CD4-positive, alpha-beta memory T cell (primary cell): ENCODE data around the gene CASTOR1. TPM values are rescaled to one million over a fixed set of nuclear protein-coding genes. Genes with fewer than 3 reads are reported as not detected.

Source experiments
- CTCF ChIA-PET: fragments of 350-600 bp; sonication (Branson Sonifier 250); formaldehyde crosslinking; loops from one replicate; lab custom pipeline; 2021; ENCODE audit warnings: inconsistent platforms; ENCODE audit not compliant: partially characterized antibody; lab: Charles Lee
- POLR2A ChIA-PET: fragments of 350-600 bp; sonication (Branson Sonifier 250); formaldehyde crosslinking; loops from one replicate; lab custom pipeline; 2021; ENCODE audit not compliant: partially characterized antibody; lab: Charles Lee
- DNase-seq, 5 donors: peaks; one replicate each; pipeline versions ENCODE4 v3.0.0 to v3.0.0-alpha.2; 2020 to 2022; ENCODE audit warnings: mixed read lengths in 1 of 5
- H3K27ac ChIP-seq: one replicate; pipeline ENCODE4 v1.7.0; 2013; ENCODE audit warnings: low read depth, low read length
- H3K27me3 ChIP-seq: 2 replicates; pipeline ENCODE4 v1.7.0; 2013; ENCODE audit warnings: mild to moderate bottlenecking, low read length, moderate library complexity; ENCODE audit not compliant: insufficient read depth
- H3K36me3 ChIP-seq: 2 replicates; pipeline ENCODE4 v1.7.0; 2013; ENCODE audit warnings: mild to moderate bottlenecking, low read length, moderate library complexity; ENCODE audit not compliant: insufficient read depth
- H3K4me1 ChIP-seq: 2 replicates; pipeline ENCODE4 v1.7.0; 2013; ENCODE audit warnings: mild to moderate bottlenecking, low read length, moderate library complexity; ENCODE audit not compliant: insufficient read depth
- H3K4me3 ChIP-seq, 2 donors: one replicate each; pipeline ENCODE4 v1.7.0; 2013; ENCODE audit warnings: low read length in 2 of 2, mild to moderate bottlenecking in 1 of 2
- H3K9me3 ChIP-seq, 2 donors: one replicate each; pipeline ENCODE4 v1.7.0; 2013; ENCODE audit warnings: low read length in 2 of 2, control low read depth in 1 of 2; ENCODE audit not compliant: control insufficient read depth in 1 of 2
- H3K27ac Mint-ChIP-seq, 7 donors: one replicate each; pipeline ENCODE4 v1.8.0; 2020 to 2021; ENCODE audit warnings: mixed read lengths in 7 of 7, mild to moderate bottlenecking in 6 of 7, inconsistent platforms in 3 of 7, moderate library complexity in 3 of 7
- H3K27me3 Mint-ChIP-seq, 2 donors: one replicate each; pipeline ENCODE4 v1.8.0; 2020 to 2021; ENCODE audit warnings: mixed read lengths in 2 of 2
- H3K36me3 Mint-ChIP-seq, 2 donors: one replicate each; pipeline ENCODE4 v1.8.0; 2020 to 2021; ENCODE audit warnings: mixed read lengths in 2 of 2, inconsistent platforms in 1 of 2, mild to moderate bottlenecking in 1 of 2
- H3K4me1 Mint-ChIP-seq, 4 donors: one replicate each; pipeline ENCODE4 v1.8.0; 2020 to 2021; ENCODE audit warnings: mixed read lengths in 4 of 4, mild to moderate bottlenecking in 1 of 4
- H3K4me3 Mint-ChIP-seq, 8 donors: one replicate each; pipeline ENCODE4 v1.8.0; 2020 to 2021; ENCODE audit warnings: mixed read lengths in 8 of 8, mild to moderate bottlenecking in 7 of 8, moderate library complexity in 6 of 8, inconsistent platforms in 3 of 8
- H3K9me3 Mint-ChIP-seq, 8 donors: one replicate each; pipeline ENCODE4 v1.8.0; 2020 to 2021; ENCODE audit warnings: mixed read lengths in 8 of 8, mild to moderate bottlenecking in 5 of 8, inconsistent platforms in 3 of 8, moderate library complexity in 1 of 8
- intact Hi-C: fragments of 100-400 bp; cut with micrococcal nuclease; formaldehyde crosslinking; loops from one replicate; pipeline ENCODE4 v1.15.1; 2023
- polyA plus RNA-seq, 2 donors: library from polyadenylated mRNA; unstranded; fragments of 300-500 nt; fragmentation: Illumina TruSeq; gene quantifications; one replicate each; pipeline ENCODE4 v1.2.3, GENCODE V29; 2021
- total RNA-seq, 2 experiments: library from RNA; stranded (reverse); gene quantifications; one replicate each; pipeline ENCODE4 v1.2.3, GENCODE V29; 2021

CASTOR1 gene
- total and polyA plus RNA-seq, 4 experiments from 2014 or later, result 11.3 to 17.5 (median 14.3) TPM

DNA sequence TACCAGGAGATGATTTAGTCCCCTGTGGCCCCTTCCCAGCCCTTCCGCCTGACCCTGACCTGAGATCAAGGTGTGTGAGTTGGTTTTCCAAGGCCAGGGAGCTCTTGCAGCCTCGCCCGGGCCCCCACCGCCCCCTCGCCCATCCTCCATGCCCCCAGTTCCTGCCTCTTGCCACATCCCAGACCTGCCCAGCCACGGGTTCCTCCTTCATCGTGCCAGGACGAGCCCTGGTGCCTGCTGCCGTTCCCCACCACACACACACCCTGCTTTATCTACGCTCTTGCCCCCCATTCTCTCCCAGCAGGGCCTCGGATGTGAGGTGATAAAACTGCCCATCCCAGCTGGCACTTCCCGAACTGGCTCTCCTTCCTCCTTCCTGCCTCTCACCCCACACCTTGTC, 41.3 kb downstream of the CASTOR1 start:
- DNase-seq, result peak in 1 of 5 donors; percentile 10
- H3K36me3 ChIP-seq, result no peaks in the 10 kb centered on the region
- no peak overlapping the region for H3K27ac ChIP-seq
- Mint-ChIP-seq H3K27ac (peak overlapping the region in 1 of 7 donors; percentile 9), H3K4me1 (peaks cover 35 to 67% (median 46%) of the 10 kb centered on the region in 4 donors), H3K27me3 (peaks cover 2 to 8% of the 10 kb centered on the region in 2 donors), H3K9me3 (no peaks in the 10 kb centered on the region), H3K4me3 (peak overlapping the region in 3 of 8 donors; percentile 14 to 82 (median 62)), H3K36me3 (no peaks in the 10 kb centered on the region)
- H3K4me3 ChIP-seq, result no peak overlapping the region
- intact Hi-C loops, result loop anchor here (5.0 kb wide), 1 partner anchor 51 kb away; no protein-coding TSS in a partner anchor
- H3K9me3 ChIP-seq, result no peaks in the 10 kb centered on the region
- H3K27me3 ChIP-seq, result no peaks in the 10 kb centered on the region
- H3K4me1 ChIP-seq, result peaks cover 48% of the 10 kb centered on the region
- POLR2A ChIA-PET, result interaction anchor here (1.4 kb wide), 1 partner anchor 24 kb away, joined by 3 read pairs; no protein-coding TSS in a partner anchor
- CTCF ChIA-PET, result interaction anchor here (1.1 kb wide), 1 partner anchor 13 kb away, joined by 3 read pairs; no protein-coding TSS in a partner anchor

DNA sequence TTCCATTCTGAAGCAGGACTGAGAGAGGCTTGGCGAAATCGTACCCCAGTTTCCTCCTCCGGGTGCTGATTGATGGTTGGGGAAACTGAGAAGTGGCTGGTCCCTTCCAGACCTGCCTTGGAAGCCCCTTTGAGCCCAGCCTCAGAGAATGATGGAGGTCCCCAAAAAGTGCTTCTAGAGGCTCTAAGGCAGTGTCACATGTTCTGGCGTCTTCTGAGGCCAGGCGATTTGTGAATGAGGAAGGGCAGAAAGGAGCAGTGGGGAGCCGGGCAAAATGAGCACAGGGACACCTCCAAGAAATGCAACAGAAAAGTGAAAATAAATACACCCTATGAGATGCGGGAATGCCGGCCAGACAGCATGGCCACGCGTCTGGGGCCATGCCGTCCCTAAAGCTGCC, 41.7 kb downstream of the CASTOR1 start:
- H3K4me3 ChIP-seq, result no peak overlapping the region
- intact Hi-C loops, result loop anchor here (5.0 kb wide), 1 partner anchor 50 kb away; no protein-coding TSS in a partner anchor
- no peaks in the 10 kb centered on the region for H3K9me3 ChIP-seq
- peaks cover 44% of the 10 kb centered on the region for H3K4me1 ChIP-seq
- POLR2A ChIA-PET, result no interaction called here
- H3K27me3 ChIP-seq, result no peaks in the 10 kb centered on the region
- Mint-ChIP-seq H3K4me1 (peaks cover 31 to 67% (median 43%) of the 10 kb centered on the region in 4 donors), H3K9me3 (no peaks in the 10 kb centered on the region), H3K27me3 (peaks cover 2 to 8% of the 10 kb centered on the region in 2 donors), H3K36me3 (no peaks in the 10 kb centered on the region), H3K4me3 (peak overlapping the region in 3 of 8 donors; percentile 20 to 27 (median 25)), H3K27ac (no peak overlapping the region)
- CTCF ChIA-PET, result interaction anchor here (1.1 kb wide), 1 partner anchor 13 kb away, joined by 3 read pairs; no protein-coding TSS in a partner anchor
- H3K36me3 ChIP-seq, result no peaks in the 10 kb centered on the region
- peak in 1 of 5 donors; percentile 13 for DNase-seq
- no peak overlapping the region for H3K27ac ChIP-seq

DNA sequence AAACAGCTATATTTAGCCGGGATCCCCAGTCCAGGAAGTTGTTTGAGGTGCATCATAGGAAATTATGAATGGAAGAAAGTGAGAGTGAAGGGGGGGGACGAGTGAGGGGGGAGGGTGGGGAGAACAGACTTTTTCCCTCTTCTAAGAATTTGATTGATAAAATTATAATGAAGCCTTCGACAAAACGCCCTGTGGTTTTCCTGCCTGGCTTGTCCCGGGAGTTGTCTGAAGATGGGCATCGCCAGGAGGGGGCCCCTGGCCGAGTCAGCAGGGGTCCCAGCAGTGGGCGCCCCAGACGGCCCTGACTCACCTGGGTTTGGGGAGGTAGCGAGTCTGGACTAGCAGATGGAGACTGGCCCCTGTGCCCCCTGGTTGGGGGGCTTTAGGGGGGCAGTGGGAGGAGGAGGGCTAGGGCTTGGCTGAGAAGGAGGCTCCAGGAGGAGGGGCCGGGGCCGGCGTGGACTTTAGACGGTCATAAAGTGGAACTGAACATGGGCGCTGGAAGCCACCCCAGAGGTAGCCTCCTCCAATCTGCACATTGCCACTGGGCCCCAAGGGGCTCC, 42.4 kb downstream of the CASTOR1 start:
- peak overlapping the region in 3 of 7 donors; percentile 42 to 80 (median 45) for H3K27ac Mint-ChIP-seq
- peak overlapping the region; percentile 67 to 90 (median 78) for H3K4me3 Mint-ChIP-seq
- POLR2A ChIA-PET, result no interaction called here
- CTCF ChIA-PET, result interaction anchor here (0.5 to 1.5 kb wide), 4 partner anchors 8 to 675 kb away, joined by 3 to 6 read pairs (median 3); no protein-coding TSS in a partner anchor
- H3K36me3 Mint-ChIP-seq, result no peaks in the 10 kb centered on the region
- peaks cover 30 to 66% (median 42%) of the 10 kb centered on the region in 4 donors for H3K4me1 Mint-ChIP-seq
- H3K9me3 Mint-ChIP-seq, result no peaks in the 10 kb centered on the region
- H3K27me3 Mint-ChIP-seq, result peaks cover 2 to 8% of the 10 kb centered on the region in 2 donors
- intact Hi-C loops, result loop anchor here (1.0 to 5.0 kb wide), 2 partner anchors 50 to 139 kb away; no protein-coding TSS in a partner anchor
- peak in 1 of 5 donors; percentile 29 for DNase-seq
- H3K9me3 ChIP-seq, result no peaks in the 10 kb centered on the region
- H3K27me3 ChIP-seq, result no peaks in the 10 kb centered on the region
- peaks cover 43% of the 10 kb centered on the region for H3K4me1 ChIP-seq
- H3K27ac ChIP-seq, result no peak overlapping the region
- H3K4me3 ChIP-seq, result peak overlapping the region; percentile 17 to 69
- H3K36me3 ChIP-seq, result no peaks in the 10 kb centered on the region

DNA sequence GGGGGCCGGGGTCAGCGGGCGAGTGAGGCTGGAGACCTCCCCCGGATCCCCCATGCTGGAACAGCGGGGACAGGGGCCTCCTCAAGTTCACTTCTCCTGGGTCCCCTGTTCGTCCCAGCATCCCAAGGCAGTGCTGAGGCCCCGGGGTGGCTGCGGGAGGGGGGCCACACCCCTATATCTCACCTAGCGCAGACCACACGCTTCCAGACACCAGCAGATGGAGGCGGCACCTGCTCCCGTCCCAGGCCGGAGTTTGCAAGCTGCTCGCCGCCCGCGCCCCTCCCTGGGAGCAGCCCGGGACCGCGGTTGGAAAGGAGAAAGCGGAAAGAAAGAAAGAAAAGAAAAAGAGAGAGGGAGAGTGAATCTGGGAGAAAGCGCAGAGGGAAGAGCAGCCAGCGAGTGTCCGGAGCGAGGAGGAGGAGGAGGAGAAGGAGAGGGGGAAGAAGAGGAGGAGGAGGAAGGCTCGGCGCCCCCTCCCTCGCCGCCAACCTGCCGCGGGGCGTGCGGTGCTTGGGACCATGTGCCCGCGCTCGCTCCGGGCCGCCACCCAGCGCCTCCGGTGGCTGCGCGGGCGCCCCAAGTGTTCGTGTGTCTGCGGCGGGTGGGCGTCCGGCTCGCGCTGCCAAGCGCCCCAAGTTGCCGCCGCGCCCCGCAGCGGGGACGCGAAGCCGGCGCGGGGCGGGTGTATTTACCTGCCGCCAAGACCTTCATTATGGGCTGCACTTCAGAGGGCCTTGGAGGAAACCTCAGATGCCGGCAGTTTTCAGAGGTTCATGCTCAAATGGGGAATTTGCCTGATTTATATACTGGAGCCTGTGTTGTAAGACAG, 43.1 kb downstream of the CASTOR1 start, which contains the start of gene LIF:
Gene LIF, minus strand, starts transcription at position 775 of the 829 bp plus-strand sequence. Its CDS starts 64 bp downstream, at position 711.
- Mint-ChIP-seq H3K9me3 (no peaks in the 10 kb centered on the region), H3K27me3 (peaks cover 2 to 8% of the 10 kb centered on the region in 2 donors), H3K36me3 (no peaks in the 10 kb centered on the region), H3K27ac (peak within 1 kb of the TSS in 5 of 7 donors; percentile 45 to 86 (median 67)), H3K4me3 (peak within 1 kb of the TSS; percentile 84 to 98 (median 88)), H3K4me1 (peaks cover 30 to 66% (median 42%) of the 10 kb centered on the region in 4 donors)
- no peaks in the 10 kb centered on the region for H3K27me3 ChIP-seq
- H3K36me3 ChIP-seq, result no peaks in the 10 kb centered on the region
- peak; percentile 42 to 57 (median 53) for DNase-seq
- CTCF ChIA-PET, result interaction anchor here (0.5 to 1.5 kb wide), 5 partner anchors 9 to 676 kb away, joined by 3 to 6 read pairs (median 3); no protein-coding TSS in a partner anchor
- H3K9me3 ChIP-seq, result no peaks in the 10 kb centered on the region
- peaks cover 43% of the 10 kb centered on the region for H3K4me1 ChIP-seq
- H3K4me3 ChIP-seq, result peak within 1 kb of the TSS; percentile 42 to 69
- H3K27ac ChIP-seq, result peak within 1 kb of the TSS; percentile 15
- intact Hi-C loops, result loop anchor here (1.0 to 5.0 kb wide), 2 partner anchors 49 to 138 kb away; no protein-coding TSS in a partner anchor
- POLR2A ChIA-PET, result no interaction called here

DNA sequence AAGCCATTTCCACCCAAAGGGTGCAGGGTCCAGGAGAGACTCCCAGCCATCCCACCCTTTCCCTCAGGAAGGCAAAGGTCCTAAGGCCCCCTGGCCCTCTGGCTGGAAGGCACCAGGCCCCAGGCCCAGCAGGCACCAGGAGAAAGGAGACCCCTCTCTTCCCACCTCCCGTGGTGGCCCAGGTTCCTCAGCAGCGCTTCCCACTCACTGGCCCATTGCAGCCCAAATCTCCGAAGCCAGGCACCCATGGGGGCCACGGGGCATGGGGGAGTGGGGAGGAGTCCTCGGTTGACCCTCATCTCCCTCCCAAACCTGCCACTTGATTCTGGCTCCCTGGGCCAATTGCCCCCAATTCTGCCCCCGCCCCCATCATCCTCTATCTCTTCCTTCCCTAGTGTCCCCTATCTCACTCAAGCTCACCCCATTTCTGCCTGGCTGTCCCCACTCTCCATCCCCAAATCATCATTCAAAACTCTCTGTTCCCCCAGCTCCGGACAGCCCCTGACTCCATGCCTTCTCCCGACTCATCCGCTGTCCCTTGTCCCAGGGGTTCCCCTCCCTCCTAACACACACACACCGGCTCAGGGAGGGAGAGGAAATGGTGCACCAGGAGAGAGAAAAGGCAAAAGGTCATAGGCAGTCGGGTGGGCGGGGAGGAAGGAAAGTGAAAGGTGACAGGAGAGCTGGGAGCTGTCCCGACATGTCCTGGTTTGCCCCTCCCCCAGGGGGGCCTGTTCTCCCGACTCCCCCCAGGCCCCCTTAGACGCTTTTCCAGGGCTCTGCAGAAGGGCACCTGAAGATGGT, 43.9 kb downstream of the CASTOR1 start:
- intact Hi-C loops, result loop anchor here (5.0 kb wide), 1 partner anchor 48 kb away; no protein-coding TSS in a partner anchor
- no peaks in the 10 kb centered on the region for H3K36me3 Mint-ChIP-seq
- H3K27ac Mint-ChIP-seq, result peak overlapping the region in 3 of 7 donors; percentile 5 to 86 (median 67)

DNA sequence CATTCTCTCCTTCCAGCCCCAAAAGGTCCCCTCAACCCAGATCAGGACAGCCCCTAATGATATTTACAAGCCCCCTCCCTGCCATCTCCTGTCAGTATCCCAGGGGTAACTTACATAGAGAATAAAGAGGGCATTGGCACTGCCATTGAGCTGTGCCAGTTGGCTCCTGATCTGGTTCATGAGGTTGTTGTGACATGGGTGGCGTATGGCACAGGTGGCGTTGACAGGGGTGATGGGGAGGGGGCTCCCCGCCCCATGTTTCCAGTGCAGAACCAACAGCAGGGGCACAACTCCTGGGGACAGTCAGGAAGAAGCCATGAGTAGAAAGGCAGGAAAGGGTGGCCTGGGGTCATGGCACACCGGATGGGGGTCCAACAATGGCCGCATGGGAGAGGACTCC, 44.7 kb downstream of the CASTOR1 start:
- peaks cover 30 to 61% (median 42%) of the 10 kb centered on the region in 4 donors for H3K4me1 Mint-ChIP-seq
- H3K27me3 Mint-ChIP-seq, result peaks cover 2 to 8% of the 10 kb centered on the region in 2 donors
- peak overlapping the region; percentile 23 to 74 (median 68) for H3K4me3 Mint-ChIP-seq
- DNase-seq, result peak in 1 of 5 donors; percentile 19
- Histone ChIP-seq H3K27ac (no peak overlapping the region), H3K36me3 (no peaks in the 10 kb centered on the region), H3K9me3 (no peaks in the 10 kb centered on the region), H3K4me3 (no peak overlapping the region), H3K27me3 (no peaks in the 10 kb centered on the region), H3K4me1 (peaks cover 43% of the 10 kb centered on the region)
- H3K36me3 Mint-ChIP-seq, result no peaks in the 10 kb centered on the region
- H3K9me3 Mint-ChIP-seq, result no peaks in the 10 kb centered on the region
- H3K27ac Mint-ChIP-seq, result peak overlapping the region in 2 of 7 donors; percentile 37 to 79
- CTCF ChIA-PET, result interaction anchor here (2.0 kb wide), 1 partner anchor 137 kb away, joined by 6 read pairs; no protein-coding TSS in a partner anchor
- POLR2A ChIA-PET, result no interaction called here
- intact Hi-C loops, result loop anchor here (5.0 kb wide), 1 partner anchor 47 kb away; no protein-coding TSS in a partner anchor

More for the DNA sequence above, 43.9 kb downstream of the CASTOR1 start:
- CTCF ChIA-PET, result interaction anchor here (1.3 to 1.5 kb wide), 2 partner anchors 10 to 60 kb away, joined by 3 to 6 read pairs; no protein-coding TSS in a partner anchor
- peak in 1 of 5 donors; percentile 20 for DNase-seq
- peak overlapping the region; percentile 42 to 69 for H3K4me3 ChIP-seq
- Mint-ChIP-seq H3K9me3 (no peaks in the 10 kb centered on the region), H3K4me3 (peak overlapping the region; percentile 78 to 98 (median 88)), H3K4me1 (peaks cover 30 to 66% (median 42%) of the 10 kb centered on the region in 4 donors), H3K27me3 (peaks cover 2 to 8% of the 10 kb centered on the region in 2 donors)
- no peaks in the 10 kb centered on the region for H3K27me3 ChIP-seq
- H3K36me3 ChIP-seq, result no peaks in the 10 kb centered on the region
- peaks cover 43% of the 10 kb centered on the region for H3K4me1 ChIP-seq
- H3K9me3 ChIP-seq, result no peaks in the 10 kb centered on the region
- peak overlapping the region; percentile 15 for H3K27ac ChIP-seq
- POLR2A ChIA-PET, result no interaction called here
